ENCODE data around the gene INPP5A.

GRCh38 chr10:132807621-132808049 lies 270.0 kb downstream of the INPP5A start:
- TF ChIP-seq, protein P1, sequence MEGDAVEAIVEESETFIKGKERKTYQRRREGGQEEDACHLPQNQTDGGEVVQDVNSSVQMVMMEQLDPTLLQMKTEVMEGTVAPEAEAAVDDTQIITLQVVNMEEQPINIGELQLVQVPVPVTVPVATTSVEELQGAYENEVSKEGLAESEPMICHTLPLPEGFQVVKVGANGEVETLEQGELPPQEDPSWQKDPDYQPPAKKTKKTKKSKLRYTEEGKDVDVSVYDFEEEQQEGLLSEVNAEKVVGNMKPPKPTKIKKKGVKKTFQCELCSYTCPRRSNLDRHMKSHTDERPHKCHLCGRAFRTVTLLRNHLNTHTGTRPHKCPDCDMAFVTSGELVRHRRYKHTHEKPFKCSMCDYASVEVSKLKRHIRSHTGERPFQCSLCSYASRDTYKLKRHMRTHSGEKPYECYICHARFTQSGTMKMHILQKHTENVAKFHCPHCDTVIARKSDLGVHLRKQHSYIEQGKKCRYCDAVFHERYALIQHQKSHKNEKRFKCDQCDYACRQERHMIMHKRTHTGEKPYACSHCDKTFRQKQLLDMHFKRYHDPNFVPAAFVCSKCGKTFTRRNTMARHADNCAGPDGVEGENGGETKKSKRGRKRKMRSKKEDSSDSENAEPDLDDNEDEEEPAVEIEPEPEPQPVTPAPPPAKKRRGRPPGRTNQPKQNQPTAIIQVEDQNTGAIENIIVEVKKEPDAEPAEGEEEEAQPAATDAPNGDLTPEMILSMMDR (IDR thresholded peaks at IDR 0.05; ENCODE audit: poor library complexity), result no peak
- no peak for TF ChIP-seq EZH2 (IDR thresholded peaks at IDR 0.05; ENCODE audit: borderline replicate concordance)
